ENCODE results near the gene HMGN1.

The HMGN1 gene

GRCh38 chr21:39366563-39366962 is 17.7 kb upstream of the HMGN1 start:
- no peak for DNase-seq

- DNase-seq, result no peak
Observed at GRCh38 chr21:39364949-39365348, 16.1 kb upstream of the HMGN1 start.

DNA sequence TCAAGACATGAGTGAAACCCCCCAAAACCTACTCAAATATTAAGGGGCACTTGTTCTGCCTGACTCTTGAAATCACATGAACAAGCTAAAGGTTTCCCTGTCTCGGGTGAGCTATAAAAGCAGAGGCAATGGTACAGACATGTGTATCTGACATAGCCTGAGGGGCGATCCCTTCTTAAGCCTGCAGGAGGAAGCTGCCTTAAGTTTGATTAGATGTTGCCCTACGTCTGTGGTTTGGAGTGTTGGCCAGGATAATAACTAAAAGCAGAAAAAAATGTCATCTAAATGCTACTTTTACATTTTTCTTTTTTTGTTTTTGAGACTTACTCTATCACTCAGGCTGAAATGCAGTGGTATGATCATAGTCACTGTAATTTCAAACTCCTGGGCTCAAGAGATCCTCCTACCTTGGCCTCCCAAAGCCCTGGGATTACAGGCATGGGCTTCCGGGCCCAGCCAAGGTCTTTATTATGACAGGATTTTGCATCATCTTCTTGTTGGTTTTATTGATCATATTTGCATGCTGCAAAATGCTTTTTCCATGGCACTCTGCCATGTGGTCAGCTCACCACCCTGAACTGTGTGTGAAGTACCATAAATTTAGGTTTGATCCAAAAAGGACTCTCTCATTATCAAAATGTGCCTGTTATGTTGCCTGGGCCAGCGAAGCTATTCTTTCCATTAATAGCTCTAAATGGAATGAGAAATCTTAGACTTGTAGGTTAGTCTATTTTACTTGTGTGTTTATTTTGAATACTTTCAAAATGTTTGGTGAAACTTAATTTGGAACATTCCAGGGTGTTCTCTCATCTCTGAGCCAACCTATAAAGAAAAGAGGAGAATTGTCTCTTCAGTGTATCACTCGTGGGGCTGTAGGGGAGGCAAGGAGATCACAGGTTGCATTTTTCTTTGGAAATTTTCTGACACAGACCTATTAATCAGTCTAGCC is 15.0 kb upstream of the HMGN1 start:
- peak; percentile 54 to 69 for DNase-seq

DNA sequence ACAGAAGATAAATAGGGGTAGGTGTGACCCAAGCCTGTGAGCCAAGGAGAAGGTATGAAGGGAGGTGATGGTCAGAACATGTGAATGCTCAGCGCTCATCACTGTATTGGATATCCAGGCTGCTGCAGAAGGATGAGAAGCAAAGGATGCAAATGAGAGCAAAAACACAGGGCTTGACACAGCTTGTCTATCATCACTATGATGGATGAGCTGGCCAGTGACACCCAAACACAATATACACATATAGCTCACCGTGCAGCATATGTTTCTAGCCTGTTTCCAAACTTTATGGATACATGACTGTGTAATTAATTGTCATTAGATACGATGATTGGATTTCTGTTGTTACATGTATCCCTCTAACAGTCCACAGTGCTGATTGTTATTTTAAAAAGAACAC is 13.8 kb upstream of the HMGN1 start:
- no peak for DNase-seq

- no peak for DNase-seq
Observed at GRCh38 chr21:39359382-39359781, 10.5 kb upstream of the HMGN1 start.

DNA sequence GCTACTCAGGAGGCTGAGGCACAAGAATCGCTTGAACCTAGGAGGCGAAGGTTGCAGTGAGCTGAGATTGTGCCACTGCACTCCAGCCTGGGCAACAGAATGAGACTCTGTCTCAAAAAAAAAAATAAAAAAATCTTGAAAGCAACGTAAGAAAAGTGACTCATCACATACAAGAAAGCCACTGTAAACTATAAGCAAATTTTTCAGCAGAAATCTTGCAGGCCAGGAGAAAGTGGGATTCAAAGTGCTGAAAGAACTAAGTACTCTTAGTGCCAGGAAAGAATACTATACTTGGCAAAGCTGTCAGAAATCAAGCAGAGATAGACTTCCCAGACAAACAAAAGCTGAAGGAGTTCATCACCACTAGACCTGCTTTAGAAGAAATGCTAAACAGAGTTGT is 4.4 kb upstream of the HMGN1 start:
- no peak for DNase-seq

- DNase-seq, result peak; percentile 33 to 59
Observed at GRCh38 chr21:39350094-39351005, 1.5 kb upstream of the HMGN1 start.

DNA sequence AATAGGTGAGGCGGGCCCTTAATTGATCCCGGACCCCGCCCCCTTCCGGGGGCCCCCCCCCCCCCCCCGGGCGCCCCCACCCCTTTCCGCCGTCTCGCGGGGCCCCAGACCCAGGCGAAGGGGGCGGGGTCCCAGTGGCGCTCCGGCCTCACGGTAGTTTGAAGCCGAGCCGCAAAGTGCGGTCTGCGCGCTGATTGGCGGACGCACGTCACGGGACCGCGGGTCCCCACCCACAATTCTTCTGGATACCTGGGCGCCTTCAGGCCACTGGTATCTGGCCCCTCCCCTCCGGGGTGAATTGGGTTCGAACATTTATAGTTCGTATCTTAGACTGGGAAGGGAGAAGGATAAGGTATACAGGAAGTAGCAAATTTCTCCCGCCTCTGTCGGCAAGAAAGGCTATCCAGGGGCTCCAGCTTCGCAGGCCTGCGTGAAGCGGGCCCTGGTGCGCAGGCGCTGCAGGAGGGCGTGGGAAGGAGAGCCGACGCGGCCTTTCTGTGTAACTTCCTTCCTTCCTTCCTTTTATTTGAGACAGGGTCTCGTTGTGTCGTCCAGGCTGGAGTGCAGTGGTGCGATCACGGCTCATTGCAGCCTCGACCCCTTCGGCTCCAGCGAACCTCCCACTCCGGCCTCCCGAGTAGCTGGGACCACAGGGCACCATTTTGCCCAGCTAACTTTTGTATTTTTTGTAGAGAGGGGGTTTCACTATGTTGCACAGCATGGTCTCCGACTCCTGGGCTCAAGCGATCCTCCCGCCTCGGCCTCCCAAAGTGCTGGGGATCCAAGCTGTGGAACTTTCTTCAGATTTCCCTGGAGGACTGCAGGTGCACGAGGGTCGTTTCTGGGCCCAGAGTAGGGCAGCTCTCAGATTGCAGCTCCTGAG is 564 bp upstream of the HMGN1 start:
- peak; percentile 97 to 99 for DNase-seq

- no peak for DNase-seq
Observed at GRCh38 chr21:39348040-39348354, 891 bp downstream of the HMGN1 start.

DNA sequence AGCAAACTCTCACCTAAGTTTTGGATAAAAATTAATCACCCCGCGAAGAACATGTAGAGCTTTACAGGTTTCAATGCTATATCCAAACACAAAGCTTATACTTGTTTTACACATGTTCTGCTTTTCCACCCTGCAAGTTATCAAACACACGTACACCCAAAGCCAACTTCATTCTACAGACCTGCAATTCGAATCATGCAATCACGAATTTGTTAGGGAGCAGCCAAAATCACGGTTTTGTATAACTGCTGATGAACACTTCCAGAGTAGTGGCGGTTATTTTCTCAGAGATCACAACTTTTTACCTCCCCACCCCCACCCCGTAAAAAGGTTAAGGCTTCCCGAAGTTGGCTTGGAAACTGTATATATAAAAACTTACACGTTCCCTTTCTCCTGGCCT is 1.4 kb downstream of the HMGN1 start:
- peak; percentile 34 to 56 for DNase-seq

DNA sequence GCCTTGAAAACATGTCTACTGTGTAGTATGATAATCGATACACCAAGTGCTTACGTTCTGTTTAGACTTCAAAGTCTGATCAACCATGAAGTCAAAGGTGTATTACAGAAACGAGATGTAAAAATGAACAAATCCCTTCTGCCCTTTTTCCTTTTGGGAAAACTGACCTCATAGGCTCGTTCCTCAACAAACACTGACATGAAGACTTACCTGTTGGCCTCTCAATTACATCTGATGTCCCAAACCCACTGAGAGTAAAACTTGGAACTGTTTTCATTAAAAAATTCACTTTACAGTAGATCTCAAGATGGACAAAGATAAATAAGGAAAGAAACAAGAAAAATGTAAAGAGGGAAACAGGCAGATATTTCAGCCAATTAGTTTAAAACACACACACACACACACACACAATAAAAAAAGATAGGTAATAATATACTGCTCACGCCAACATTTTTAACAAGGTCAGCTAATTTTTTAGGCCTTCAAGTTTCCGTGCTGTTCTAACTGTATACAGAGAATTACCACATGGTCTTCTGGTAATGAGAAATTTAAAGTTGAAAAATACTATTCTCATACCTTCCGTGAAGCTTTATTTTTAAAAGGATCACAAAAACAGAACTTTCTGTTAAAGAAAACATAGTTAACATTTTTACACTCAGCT is 2.1 kb downstream of the HMGN1 start:
- no peak for DNase-seq

DNA sequence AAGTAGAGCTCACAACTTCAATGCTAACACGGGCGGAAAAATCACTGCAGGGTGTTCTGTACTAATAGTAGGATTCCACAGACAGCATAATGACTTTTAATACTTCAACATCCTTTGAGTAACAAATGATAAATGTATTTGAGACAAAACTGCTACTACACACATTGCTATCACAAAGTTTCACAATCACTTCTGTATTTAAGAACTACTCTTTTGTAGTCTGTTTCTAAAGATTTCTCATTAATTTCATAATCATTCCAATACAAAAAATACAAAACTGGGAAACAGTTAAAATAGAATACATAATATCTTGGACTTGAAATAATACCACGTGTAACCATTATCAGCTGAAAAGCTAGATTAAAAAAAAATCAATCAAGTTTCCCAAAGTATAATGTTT is 2.7 kb downstream of the HMGN1 start:
- no peak for DNase-seq

DNA sequence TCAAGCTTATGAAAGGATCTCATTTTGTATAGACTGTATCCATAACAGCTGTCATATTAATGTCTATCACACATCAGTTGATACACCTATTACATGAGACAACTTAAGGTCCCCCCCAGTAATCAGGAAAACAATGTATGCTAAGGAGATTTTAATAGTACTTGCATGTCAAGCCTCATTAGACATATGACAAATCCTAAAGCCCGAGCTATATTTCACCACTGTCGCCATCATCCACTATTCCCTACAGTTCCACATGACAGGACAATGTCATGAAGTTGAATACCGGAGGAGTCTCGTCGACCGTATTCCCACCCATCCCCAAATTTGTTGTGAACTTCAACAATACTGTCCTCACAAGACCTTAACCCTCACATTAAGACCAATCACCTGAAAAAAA is 3.4 kb downstream of the HMGN1 start:
- DNase-seq, result no peak

- DNase-seq, result no peak
Observed at GRCh38 chr21:39344848-39345247, 4.0 kb downstream of the HMGN1 start.

DNA sequence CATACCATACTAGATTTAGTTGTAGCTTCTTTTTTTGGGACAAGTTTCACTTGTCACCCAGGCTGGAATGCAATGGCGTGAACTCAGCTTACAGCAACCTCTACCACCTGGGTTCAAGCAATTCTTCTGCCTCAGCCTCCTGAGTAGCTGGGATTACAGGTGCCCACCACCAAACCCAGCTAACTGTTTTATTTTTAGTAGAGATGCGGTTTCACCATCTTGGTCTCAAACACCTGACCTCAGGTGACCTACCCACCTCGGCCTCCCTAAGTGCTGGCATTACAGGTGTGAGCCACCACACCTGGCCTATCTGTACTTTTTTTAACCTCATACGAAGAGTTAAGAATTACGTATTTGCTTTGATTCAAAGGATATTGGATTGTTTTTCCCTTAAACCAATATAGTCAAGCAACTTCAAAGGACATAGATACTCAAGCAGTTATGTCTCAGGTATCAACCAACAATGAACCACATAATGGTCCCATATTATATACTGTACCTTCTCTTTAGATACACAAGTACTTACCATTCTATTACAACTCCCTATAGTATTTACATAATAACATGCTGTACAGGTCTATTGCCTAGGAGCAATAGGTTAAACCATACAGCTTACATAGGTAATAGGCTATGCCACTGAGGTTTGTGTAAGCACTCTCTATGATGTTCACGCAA is 7.5 kb downstream of the HMGN1 start:
- no peak for DNase-seq

DNA sequence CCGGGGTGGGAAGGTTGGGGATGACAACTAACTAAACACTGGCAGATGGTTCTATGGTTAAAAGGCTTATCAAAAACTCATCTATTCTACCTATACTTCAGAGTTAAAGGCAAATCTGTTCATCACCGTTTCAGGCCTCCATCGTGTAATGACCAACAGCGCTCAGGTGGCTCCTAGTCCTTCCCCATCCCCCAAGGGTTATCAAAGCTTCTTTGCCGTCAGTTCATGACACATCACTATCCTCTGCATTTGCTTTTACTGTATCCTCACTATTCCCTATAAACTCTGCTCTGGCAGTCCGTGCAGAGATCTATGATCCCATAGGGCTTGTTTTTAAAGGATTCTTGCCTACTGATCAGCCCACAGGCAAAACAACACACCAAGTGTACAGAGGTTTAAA is 8.2 kb downstream of the HMGN1 start:
- DNase-seq, result no peak

GRCh38 chr21:39339231-39339630 is 9.7 kb downstream of the HMGN1 start:
- no peak for DNase-seq

GRCh38 chr21:39336457-39337008 is 12.4 kb downstream of the HMGN1 start:
- no peak for DNase-seq

DNA sequence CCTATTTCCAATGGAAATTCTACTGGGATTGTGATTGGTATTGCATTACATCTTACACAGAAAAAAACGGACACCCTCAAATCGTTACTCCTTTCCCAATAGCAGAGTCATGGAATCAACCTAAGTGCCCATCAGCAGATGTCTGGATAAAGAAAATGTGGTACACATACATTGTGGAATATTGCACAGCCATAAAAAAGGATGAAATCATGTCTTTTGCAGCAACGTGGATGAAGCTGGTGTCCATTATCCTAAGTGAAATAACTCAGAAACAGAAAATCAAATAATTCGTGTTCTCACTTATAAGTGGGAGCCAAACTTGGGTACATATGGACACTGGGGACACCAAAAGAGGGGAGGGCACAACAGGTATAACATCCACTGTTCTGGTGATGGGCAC is 14.3 kb downstream of the HMGN1 start:
- DNase-seq, result no peak

GRCh38 chr21:39332175-39332574 is 16.7 kb downstream of the HMGN1 start:
- no peak for DNase-seq

DNA sequence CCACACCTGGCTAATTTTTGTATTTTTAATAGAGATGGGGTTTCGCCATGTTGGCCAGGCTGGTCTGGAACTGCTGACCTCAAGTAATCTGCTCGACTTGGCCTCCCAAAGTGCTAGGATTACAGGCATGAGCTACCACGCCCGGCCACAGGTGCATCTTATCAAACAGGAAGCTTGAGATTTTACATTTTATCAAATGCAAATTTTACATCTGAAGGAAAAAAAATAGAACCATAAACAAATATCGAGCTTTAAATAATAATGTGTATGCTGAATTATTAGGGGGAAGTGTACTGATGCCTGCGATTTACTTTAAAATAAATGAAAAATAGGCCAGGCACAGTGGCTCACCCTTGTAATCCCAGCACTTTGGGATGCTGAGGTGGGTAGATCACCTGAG is 18.9 kb downstream of the HMGN1 start:
- DNase-seq, result no peak

GRCh38 chr21:39327727-39328126 is 21.2 kb downstream of the HMGN1 start:
- DNase-seq, result no peak
